ENCODE measurements around the gene FAM151B. TPM values are rescaled to one million over a fixed set of nuclear protein-coding genes. Genes with fewer than 3 reads are reported as not detected.

Gene FAM151B
- total and polyA plus RNA-seq, 2 of the 13 experiments (the other 11 are each of a cell fraction or from before 2014, with no cell fraction given): 0.61 to 1.0 TPM

DNA sequence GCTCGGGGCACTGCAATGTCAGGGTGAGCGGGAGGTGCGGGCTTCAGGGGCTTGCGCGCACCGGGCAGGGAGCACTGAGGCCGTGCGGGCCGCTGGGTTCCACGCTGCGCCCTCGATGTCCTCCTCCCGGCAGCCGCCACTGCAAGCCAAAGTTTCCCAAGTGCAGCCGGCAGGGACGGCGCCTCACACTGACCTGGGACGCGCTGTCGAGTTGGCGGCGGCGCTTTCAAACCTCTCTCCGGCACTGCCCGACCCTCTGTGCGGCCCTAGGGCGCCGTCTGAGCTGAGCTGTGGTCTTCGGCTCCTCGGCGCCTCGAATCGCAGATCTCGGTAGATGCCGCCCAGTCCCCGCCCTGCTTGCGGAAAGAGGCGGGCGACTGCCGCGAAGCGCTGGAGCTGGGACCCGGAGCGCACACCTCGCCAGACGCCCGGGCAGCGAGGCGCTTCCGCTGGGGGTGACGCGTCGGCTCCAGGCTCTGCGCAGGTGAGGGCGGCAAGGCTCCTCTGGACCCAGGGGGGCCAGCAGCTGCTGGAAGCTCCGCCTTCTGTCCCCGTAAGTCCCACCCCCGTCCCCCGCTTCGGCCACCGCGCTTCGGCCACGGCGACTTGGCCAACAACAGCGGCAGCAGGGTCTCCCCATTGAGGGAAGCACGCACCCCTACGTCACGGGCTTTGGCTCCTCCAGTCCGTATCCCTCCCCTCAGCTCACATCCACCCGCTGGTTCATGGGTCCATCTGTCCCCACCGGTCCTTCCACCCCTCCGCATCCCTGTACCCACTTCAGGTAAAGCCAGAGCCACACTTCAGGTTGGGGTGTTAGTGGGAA is 82.3 kb downstream of the FAM151B start, which contains the start of gene ANKRD34B:
ANKRD34B (minus strand) TSS at position 320 of the 826 bp plus-strand sequence. CDS start 10,261 bp downstream, outside the sequence.
- H3K4me3 ChIP-seq (replicated peaks in 1 of 3; ENCODE audit: insufficient read depth in 1 of 3, low read depth in 2 of 3, low read length in 3 of 3): peak within 1 kb of the TSS; percentile 38 to 72 (median 58)
- DNase-seq (ENCODE audit: low spot score) (no peak), FAIRE-seq (no peak), ATAC-seq (peak; percentile 80)
- no peaks in the 10 kb centered on the region for H3K79me2 ChIP-seq (ENCODE audit: insufficient read depth, low read length)
- no TSS peak for BruUV-seq (replicated peaks)
- H3K4me2 ChIP-seq (ENCODE audit: low read depth, low read length): peak within 1 kb of the TSS; percentile 69
- intact Hi-C loops (cut with micrococcal nuclease; ENCODE audit: unreplicated experiment): loop anchor here (5.0 kb wide), 1 partner anchor 163 kb away; the partner anchor contains the start of gene ZFYVE16
- POLR2A ChIA-PET: no interaction called here
- H3K36me3 ChIP-seq (replicated peaks in 1 of 2; ENCODE audit: control insufficient read depth in 1 of 2, insufficient read depth in 2 of 2, low read length in 2 of 2): no peaks in the 10 kb centered on the region
- H2AFZ ChIP-seq (ENCODE audit: low read length): no peak within 1 kb of the TSS
- no peak within 1 kb of the TSS for H3K27ac ChIP-seq (ENCODE audit: extremely low read length, insufficient read depth, low read length)
- H3K9ac ChIP-seq (ENCODE audit: insufficient read depth, low read depth, low read length): no peak within 1 kb of the TSS
- peaks cover 10% of the 10 kb centered on the region; the same call in 1 of the 2 replicates for H3K4me1 ChIP-seq (ENCODE audit: insufficient read depth, low read length)
- no peaks in the 10 kb centered on the region for H4K20me1 ChIP-seq (ENCODE audit: insufficient read depth, low read length)
- no peaks in the 10 kb centered on the region for H3K9me3 ChIP-seq (ENCODE audit: low read length)
- WGBS (ENCODE audit: low lambda C conversion rate): 46% methylated on average over 4 of the region's 73 CpGs
- peaks cover 21 to 53% of the 10 kb centered on the region in 2 experiments for H3K27me3 ChIP-seq (ENCODE audit: control insufficient read depth in 1 of 2, insufficient read depth in 2 of 2, low read length in 2 of 2)
- CTCF ChIA-PET (ENCODE audit: low intra/inter-chr PET ratio, low total read pairs): no interaction called here
- in situ Hi-C loops (cut with HindIII; ENCODE audit: extremely low pct_ligation_motif_present, low pct_unique_long_range_greater_than_20kb): no loop called here
- no peak for TF ChIP-seq ZC3H4 (CRISPR knock-in tag; IDR thresholded peaks at IDR 0.05; ENCODE audit: borderline replicate concordance)
- no peak for TF ChIP-seq ZNF652 (CRISPR knock-in tag; IDR thresholded peaks at IDR 0.05; ENCODE audit: borderline replicate concordance, low read depth)
- TF ChIP-seq ZNF589 (CRISPR knock-in tag; conservative IDR thresholded peaks at IDR 0.05): 0 out of 2 replicates have a peak, but pooled peaks have one; percentile 37
- no peak for TF ChIP-seq SIN3A (IDR thresholded peaks at IDR 0.05; ENCODE audit: borderline replicate concordance, low read depth, low read length)
- no peak for TF ChIP-seq ZNF607 (CRISPR knock-in tag; IDR thresholded peaks at IDR 0.05; ENCODE audit: borderline replicate concordance)
- no peak for TF ChIP-seq ZNF709 (CRISPR knock-in tag; IDR thresholded peaks at IDR 0.05)
- no peak for TF ChIP-seq HMG20A (CRISPR knock-in tag; IDR thresholded peaks at IDR 0.05; ENCODE audit: borderline replicate concordance)
- TF ChIP-seq ZMAT3 (CRISPR knock-in tag; conservative IDR thresholded peaks at IDR 0.05): no peak
- TF ChIP-seq, protein P1, sequence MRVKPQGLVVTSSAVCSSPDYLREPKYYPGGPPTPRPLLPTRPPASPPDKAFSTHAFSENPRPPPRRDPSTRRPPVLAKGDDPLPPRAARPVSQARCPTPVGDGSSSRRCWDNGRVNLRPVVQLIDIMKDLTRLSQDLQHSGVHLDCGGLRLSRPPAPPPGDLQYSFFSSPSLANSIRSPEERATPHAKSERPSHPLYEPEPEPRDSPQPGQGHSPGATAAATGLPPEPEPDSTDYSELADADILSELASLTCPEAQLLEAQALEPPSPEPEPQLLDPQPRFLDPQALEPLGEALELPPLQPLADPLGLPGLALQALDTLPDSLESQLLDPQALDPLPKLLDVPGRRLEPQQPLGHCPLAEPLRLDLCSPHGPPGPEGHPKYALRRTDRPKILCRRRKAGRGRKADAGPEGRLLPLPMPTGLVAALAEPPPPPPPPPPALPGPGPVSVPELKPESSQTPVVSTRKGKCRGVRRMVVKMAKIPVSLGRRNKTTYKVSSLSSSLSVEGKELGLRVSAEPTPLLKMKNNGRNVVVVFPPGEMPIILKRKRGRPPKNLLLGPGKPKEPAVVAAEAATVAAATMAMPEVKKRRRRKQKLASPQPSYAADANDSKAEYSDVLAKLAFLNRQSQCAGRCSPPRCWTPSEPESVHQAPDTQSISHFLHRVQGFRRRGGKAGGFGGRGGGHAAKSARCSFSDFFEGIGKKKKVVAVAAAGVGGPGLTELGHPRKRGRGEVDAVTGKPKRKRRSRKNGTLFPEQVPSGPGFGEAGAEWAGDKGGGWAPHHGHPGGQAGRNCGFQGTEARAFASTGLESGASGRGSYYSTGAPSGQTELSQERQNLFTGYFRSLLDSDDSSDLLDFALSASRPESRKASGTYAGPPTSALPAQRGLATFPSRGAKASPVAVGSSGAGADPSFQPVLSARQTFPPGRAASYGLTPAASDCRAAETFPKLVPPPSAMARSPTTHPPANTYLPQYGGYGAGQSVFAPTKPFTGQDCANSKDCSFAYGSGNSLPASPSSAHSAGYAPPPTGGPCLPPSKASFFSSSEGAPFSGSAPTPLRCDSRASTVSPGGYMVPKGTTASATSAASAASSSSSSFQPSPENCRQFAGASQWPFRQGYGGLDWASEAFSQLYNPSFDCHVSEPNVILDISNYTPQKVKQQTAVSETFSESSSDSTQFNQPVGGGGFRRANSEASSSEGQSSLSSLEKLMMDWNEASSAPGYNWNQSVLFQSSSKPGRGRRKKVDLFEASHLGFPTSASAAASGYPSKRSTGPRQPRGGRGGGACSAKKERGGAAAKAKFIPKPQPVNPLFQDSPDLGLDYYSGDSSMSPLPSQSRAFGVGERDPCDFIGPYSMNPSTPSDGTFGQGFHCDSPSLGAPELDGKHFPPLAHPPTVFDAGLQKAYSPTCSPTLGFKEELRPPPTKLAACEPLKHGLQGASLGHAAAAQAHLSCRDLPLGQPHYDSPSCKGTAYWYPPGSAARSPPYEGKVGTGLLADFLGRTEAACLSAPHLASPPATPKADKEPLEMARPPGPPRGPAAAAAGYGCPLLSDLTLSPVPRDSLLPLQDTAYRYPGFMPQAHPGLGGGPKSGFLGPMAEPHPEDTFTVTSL (CRISPR knock-in tag; IDR thresholded peaks at IDR 0.05; ENCODE audit: borderline replicate concordance): no peak
- no peak for TF ChIP-seq ZNF724P (CRISPR knock-in tag; IDR thresholded peaks at IDR 0.05; ENCODE audit: borderline replicate concordance)
- TF ChIP-seq, protein P2, sequence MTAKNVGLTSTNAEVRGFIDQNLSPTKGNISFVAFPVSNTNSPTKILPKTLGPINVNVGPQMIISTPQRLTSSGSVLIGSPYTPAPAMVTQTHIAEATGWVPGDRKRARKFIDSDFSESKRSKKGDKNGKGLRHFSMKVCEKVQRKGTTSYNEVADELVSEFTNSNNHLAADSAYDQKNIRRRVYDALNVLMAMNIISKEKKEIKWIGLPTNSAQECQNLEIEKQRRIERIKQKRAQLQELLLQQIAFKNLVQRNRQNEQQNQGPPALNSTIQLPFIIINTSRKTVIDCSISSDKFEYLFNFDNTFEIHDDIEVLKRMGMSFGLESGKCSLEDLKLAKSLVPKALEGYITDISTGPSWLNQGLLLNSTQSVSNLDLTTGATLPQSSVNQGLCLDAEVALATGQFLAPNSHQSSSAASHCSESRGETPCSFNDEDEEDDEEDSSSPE (CRISPR knock-in tag; IDR thresholded peaks at IDR 0.05): peak; percentile 43; the same call in 1 of the 2 replicates
- peak; percentile 19; the same call in 1 of the 2 replicates for TF ChIP-seq ZFX (CRISPR knock-in tag; IDR thresholded peaks at IDR 0.05; ENCODE audit: low read depth)
- no peak for TF ChIP-seq ISX (CRISPR knock-in tag; conservative IDR thresholded peaks at IDR 0.05)
- TF ChIP-seq FOXP1 (IDR thresholded peaks at IDR 0.05): no peak
- TF ChIP-seq FOXP1 (CRISPR knock-in tag; IDR thresholded peaks at IDR 0.05): no peak
- no peak for TF ChIP-seq HNF4G (IDR thresholded peaks at IDR 0.05; ENCODE audit: borderline replicate concordance, low read depth, low read length)
- no peak for TF ChIP-seq HNF4G (CRISPR knock-in tag; IDR thresholded peaks at IDR 0.05; ENCODE audit: borderline replicate concordance, low read depth)
- TF ChIP-seq, protein P3, sequence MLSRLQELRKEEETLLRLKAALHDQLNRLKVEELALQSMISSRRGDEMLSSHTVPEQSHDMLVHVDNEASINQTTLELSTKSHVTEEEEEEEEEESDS (CRISPR knock-in tag; IDR thresholded peaks at IDR 0.05; ENCODE audit: borderline replicate concordance): no peak

Measured in HepG2 (cell line).